HUES64 (cell line): ENCODE results near the gene SLC25A26.
"Not testable (repeated sequence)": the region's sequence is repeated elsewhere in the genome, so short reads cannot be mapped to it uniquely, and the experiment has no call there.

Experiments used
- H3K27ac ChIP-seq: 2 replicates; pipeline ENCODE4 v1.7.0; 2013; ENCODE audit warnings: low read depth, low read length, inconsistent platforms
- H3K27me3 ChIP-seq: 2 replicates; pipeline ENCODE4 v1.6.1; 2013; ENCODE audit warnings: mild to moderate bottlenecking, low read length; ENCODE audit not compliant: insufficient read depth
- H3K36me3 ChIP-seq: 2 replicates; pipeline ENCODE4 v1.6.1; 2013; ENCODE audit warnings: mild to moderate bottlenecking, low read length; ENCODE audit not compliant: insufficient read depth
- H3K4me1 ChIP-seq: 2 replicates; pipeline ENCODE4 v1.6.1; 2013; ENCODE audit warnings: mild to moderate bottlenecking, low read length, moderate library complexity; ENCODE audit not compliant: insufficient read depth
- H3K4me3 ChIP-seq: 2 replicates; pipeline ENCODE4 v1.5.1; 2013; ENCODE audit warnings: mild to moderate bottlenecking, low read length, moderate library complexity
- H3K9ac ChIP-seq: 2 replicates; pipeline ENCODE4 v1.6.1; 2013; ENCODE audit warnings: mild to moderate bottlenecking, low read depth, low read length
- H3K9me3 ChIP-seq: 2 replicates; pipeline ENCODE4 v1.6.1; 2013; ENCODE audit warnings: low read depth, low read length; ENCODE audit not compliant: insufficient read depth
- WGBS: fragments of 150-250, 120-280 bp; methylation state at CpG from one replicate; pipeline ENCODE4 v1.1.7; 2013; ENCODE audit warnings: missing lambda C conversion rate; 5-methylcytosine and 5-hydroxymethylcytosine counted together

The SLC25A26 gene

GRCh38 chr3:66269411-66269810 is 48.6 kb downstream of the SLC25A26 start:
- no peak overlapping the region for H3K27ac ChIP-seq
- no peaks in the 10 kb centered on the region for H3K36me3 ChIP-seq
- no peaks in the 10 kb centered on the region for H3K9me3 ChIP-seq
- H3K9ac ChIP-seq, result no peak overlapping the region
- H3K4me3 ChIP-seq, result no peak overlapping the region
- 100% methylated on average over 1 of the region's 1 CpG for WGBS
- H3K27me3 ChIP-seq, result no peaks in the 10 kb centered on the region
- no peaks in the 10 kb centered on the region for H3K4me1 ChIP-seq

GRCh38 chr3:66270288-66270687 is 49.5 kb downstream of the SLC25A26 start:
- Histone ChIP-seq H3K4me3 (no peak overlapping the region), H3K36me3 (no peaks in the 10 kb centered on the region), H3K9ac (no peak overlapping the region), H3K4me1 (no peaks in the 10 kb centered on the region), H3K27ac (no peak overlapping the region), H3K9me3 (no peaks in the 10 kb centered on the region), H3K27me3 (no peaks in the 10 kb centered on the region)
- WGBS, result no CpG with 5 or more reads among the region's 1 CpG

- Histone ChIP-seq H3K4me1 (no peaks in the 10 kb centered on the region), H3K9ac (no peak overlapping the region), H3K9me3 (no peaks in the 10 kb centered on the region), H3K4me3 (no peak overlapping the region), H3K27me3 (no peaks in the 10 kb centered on the region), H3K27ac (no peak overlapping the region), H3K36me3 (no peaks in the 10 kb centered on the region)
- WGBS, result 95% methylated on average over 2 of the region's 2 CpGs
Observed at GRCh38 chr3:66270701-66271100, 49.9 kb downstream of the SLC25A26 start.

- WGBS, result 93% methylated on average over 2 of the region's 2 CpGs
- H3K27ac ChIP-seq, result no peak overlapping the region
- no peak overlapping the region for H3K9ac ChIP-seq
- H3K36me3 ChIP-seq, result no peaks in the 10 kb centered on the region
- H3K27me3 ChIP-seq, result no peaks in the 10 kb centered on the region
- H3K9me3 ChIP-seq, result no peaks in the 10 kb centered on the region
- H3K4me1 ChIP-seq, result no peaks in the 10 kb centered on the region
- no peak overlapping the region for H3K4me3 ChIP-seq
Observed at GRCh38 chr3:66271231-66271630, 50.4 kb downstream of the SLC25A26 start.

- Histone ChIP-seq H3K4me1 (no peaks in the 10 kb centered on the region), H3K27ac (no peak overlapping the region), H3K4me3 (no peak overlapping the region), H3K9me3 (no peaks in the 10 kb centered on the region), H3K9ac (no peak overlapping the region), H3K36me3 (no peaks in the 10 kb centered on the region), H3K27me3 (no peaks in the 10 kb centered on the region)
- 85% methylated on average over 1 of the region's 1 CpG for WGBS
Observed at GRCh38 chr3:66272016-66272415, 51.2 kb downstream of the SLC25A26 start.

GRCh38 chr3:66274837-66275236 is 54.0 kb downstream of the SLC25A26 start:
- WGBS, result 100% methylated on average over 1 of the region's 6 CpGs
- not testable (repeated sequence) for H3K9ac ChIP-seq, H3K9me3 ChIP-seq, H3K27ac ChIP-seq, H3K4me1 ChIP-seq, H3K36me3 ChIP-seq, H3K27me3 ChIP-seq, H3K4me3 ChIP-seq

GRCh38 chr3:66276705-66277274 is 56.0 kb downstream of the SLC25A26 start:
- 15% methylated on average over 3 of the region's 3 CpGs for WGBS
- H3K4me1 ChIP-seq, result peaks cover 12% of the 10 kb centered on the region; the same call in 1 of the 2 replicates

GRCh38 chr3:66279168-66279567 is 58.4 kb downstream of the SLC25A26 start:
- Histone ChIP-seq H3K27ac (no peak overlapping the region), H3K4me3 (no peak overlapping the region), H3K27me3 (no peaks in the 10 kb centered on the region), H3K9ac (no peak overlapping the region), H3K4me1 (peaks cover 12% of the 10 kb centered on the region; the same call in 1 of the 2 replicates), H3K9me3 (no peaks in the 10 kb centered on the region), H3K36me3 (no peaks in the 10 kb centered on the region)
- 89% methylated on average over 1 of the region's 1 CpG for WGBS

More at GRCh38 chr3:66276705-66277274, 56.0 kb downstream of the SLC25A26 start:
- H3K9me3 ChIP-seq, result no peaks in the 10 kb centered on the region
- H3K27me3 ChIP-seq, result no peaks in the 10 kb centered on the region
- no peak overlapping the region for H3K9ac ChIP-seq
- H3K36me3 ChIP-seq, result no peaks in the 10 kb centered on the region
- no peak overlapping the region for H3K4me3 ChIP-seq
- H3K27ac ChIP-seq, result no peak overlapping the region

- no peak overlapping the region for H3K9ac ChIP-seq
- no peaks in the 10 kb centered on the region for H3K9me3 ChIP-seq
- no peak overlapping the region; the same call in 1 of the 2 replicates for H3K27ac ChIP-seq
- H3K36me3 ChIP-seq, result no peaks in the 10 kb centered on the region
- peaks cover 12% of the 10 kb centered on the region; the same call in 1 of the 2 replicates for H3K4me1 ChIP-seq
- no peak overlapping the region for H3K4me3 ChIP-seq
- H3K27me3 ChIP-seq, result no peaks in the 10 kb centered on the region
- 100% methylated on average over 1 of the region's 3 CpGs for WGBS
Observed at GRCh38 chr3:66280304-66280703, 59.5 kb downstream of the SLC25A26 start.

- H3K4me1 ChIP-seq, H3K27me3 ChIP-seq, H3K27ac ChIP-seq, H3K9ac ChIP-seq, H3K36me3 ChIP-seq, H3K4me3 ChIP-seq, H3K9me3 ChIP-seq: not testable (repeated sequence)
- 89% methylated on average over 4 of the region's 4 CpGs for WGBS
Observed at GRCh38 chr3:66291922-66292321, 71.1 kb downstream of the SLC25A26 start.

GRCh38 chr3:66297260-66297873 is 76.6 kb downstream of the SLC25A26 start:
- H3K27ac ChIP-seq, result no peak overlapping the region
- no peaks in the 10 kb centered on the region for H3K36me3 ChIP-seq
- no peak overlapping the region for H3K9ac ChIP-seq
- no peaks in the 10 kb centered on the region for H3K9me3 ChIP-seq
- no peaks in the 10 kb centered on the region for H3K27me3 ChIP-seq
- no peak overlapping the region for H3K4me3 ChIP-seq
- 88% methylated on average over 1 of the region's 2 CpGs for WGBS
- 0 out of 2 replicates have a peak, but pooled peaks cover 2% of the 10 kb centered on the region for H3K4me1 ChIP-seq
